GM18873 (cell line): ENCODE results near the gene APOOL.
"Not testable (repeated sequence)": the region's sequence is repeated elsewhere in the genome, so short reads cannot be mapped to it uniquely, and the experiment has no call there.

Experiments
- ATAC-seq: cut with Tn5 transposase; IDR thresholded peaks from one replicate; pipeline ENCODE4 v1.9.1; 2021; ENCODE audit warnings: mild to moderate bottlenecking, moderate library complexity, moderate number of reproducible peaks; ENCODE audit not compliant: unreplicated experiment, low FRiP score

The APOOL gene

DNA sequence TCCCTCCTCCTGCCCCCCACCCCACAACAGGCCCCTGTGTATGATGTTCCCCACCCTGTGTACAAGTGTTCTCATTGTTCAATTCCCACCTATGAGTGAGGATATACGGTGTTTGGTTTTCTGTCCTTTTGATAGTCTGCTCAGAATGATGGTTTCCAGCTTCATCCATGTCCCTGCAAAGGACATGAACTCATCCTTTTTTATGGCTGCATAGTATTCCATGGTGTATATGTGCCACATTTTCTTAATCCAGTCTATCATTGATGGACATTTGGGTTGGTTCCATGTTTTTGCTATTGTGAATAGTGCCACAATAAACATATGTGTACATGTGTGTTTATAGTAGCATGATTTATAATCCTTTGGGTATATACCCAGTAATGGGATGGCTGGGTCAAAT, 73.6 kb downstream of the APOOL start:
- not testable (repeated sequence) for ATAC-seq

DNA sequence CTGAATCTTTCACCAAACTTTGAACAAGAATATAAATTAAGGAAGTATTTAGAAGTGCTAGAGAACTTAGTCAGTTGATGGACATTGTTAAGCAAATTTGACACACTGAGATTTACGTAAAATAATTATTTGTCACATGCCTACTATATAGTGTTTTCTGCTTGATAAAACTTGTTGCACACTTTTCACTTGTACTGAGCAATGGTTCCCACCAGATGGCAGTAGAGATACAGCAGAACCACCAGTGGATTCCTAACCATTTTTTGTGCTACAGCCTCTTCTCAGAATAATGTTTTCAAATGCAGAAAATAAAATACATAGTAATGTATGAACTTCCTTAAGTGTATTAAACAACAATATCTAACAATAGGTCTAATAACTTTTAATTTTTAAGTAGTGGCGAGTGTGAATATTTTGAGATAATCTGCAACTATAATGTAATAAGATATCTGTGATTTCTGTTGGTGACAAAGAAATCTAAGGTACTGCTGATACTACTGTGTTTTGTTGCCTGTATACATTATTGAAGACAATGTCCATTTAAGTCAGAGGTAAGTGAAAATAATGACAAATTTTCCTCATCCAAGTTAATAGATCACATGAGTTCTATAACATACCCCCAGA, 81.2 kb downstream of the APOOL start:
- ATAC-seq = no peak

DNA sequence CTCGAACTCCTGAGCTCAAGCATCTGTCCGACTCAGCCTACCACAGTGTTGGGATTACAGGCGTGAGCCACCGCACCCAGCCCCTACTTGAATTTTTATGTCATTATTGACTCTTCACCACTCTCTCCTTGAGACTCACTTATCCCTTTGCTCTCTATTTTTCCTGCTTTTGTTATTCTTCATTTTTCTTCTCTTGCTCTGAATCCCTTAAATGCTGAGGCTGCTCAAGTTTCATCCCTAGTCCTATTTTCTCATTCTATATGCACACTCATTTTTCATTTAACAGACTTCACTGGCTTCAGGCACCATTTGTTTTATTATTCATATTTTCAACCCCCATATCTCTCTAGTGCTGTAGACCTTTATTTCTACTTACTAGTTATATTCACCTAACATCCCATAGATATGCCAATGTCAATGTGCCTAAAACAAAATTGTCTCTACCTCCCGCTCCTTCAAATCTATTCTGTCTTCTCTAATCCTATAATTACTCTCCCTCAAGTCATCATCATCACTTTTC, 85.7 kb downstream of the APOOL start:
- ATAC-seq = no peak

DNA sequence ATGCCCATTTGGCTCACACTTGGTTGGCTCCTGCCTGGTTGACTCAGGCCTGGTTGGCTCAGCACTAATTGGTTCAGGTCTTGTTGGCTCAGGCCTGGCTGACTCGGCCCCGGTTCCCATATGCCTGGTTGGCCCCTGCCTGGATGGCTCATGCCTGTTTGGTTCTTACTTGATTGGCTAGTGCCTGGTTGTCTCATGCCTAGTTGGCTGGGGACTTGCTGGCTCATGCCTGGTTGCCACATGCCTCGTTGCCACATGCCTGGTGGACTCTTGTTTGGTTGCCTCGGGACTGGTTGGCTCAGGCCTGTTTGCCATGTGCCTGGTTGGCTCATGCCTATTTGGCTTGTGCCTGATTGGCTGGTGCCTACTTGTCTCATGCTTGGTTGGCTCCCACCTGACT, 103.7 kb downstream of the APOOL start:
- ATAC-seq = no peak

DNA sequence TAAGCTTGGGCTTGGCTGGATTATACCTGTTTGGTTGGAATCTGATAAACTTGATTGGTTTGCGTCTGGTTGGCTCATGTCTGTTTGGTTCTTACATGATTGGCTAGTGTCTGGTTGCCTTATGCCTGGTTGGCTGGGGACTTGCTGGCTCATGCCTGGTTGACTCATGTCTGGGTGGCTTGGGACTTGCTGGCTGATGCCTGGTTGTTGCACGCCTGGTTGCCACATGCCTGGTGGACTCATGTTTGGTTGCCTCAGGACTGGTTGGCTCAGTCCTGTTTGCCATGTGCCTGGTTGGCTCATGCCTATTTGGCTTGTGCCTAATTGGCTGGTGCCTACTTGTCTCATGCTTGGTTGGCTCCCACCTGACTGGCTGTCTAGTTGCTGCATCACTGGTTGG, 104.5 kb downstream of the APOOL start:
- no peak for ATAC-seq

DNA sequence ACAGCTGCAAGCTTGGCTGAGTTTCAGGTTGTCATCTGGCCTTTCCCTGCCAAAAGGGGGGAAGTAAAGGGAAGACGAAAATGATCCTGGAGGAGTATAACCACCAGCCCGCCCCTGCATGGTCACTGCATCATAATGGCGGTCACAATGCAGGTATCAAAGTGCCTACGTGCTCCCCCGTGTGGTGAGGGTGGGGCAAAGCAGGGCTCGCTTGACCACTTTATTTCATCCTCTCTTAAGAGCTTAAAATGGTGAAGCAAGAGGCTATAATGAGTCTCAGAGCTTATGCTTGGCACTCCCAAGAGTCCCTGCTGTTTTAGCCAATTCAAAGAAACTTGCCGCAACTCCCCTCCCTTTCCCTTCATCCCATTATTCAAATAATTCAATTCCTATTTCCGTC, 105.6 kb downstream of the APOOL start:
- no peak for ATAC-seq

DNA sequence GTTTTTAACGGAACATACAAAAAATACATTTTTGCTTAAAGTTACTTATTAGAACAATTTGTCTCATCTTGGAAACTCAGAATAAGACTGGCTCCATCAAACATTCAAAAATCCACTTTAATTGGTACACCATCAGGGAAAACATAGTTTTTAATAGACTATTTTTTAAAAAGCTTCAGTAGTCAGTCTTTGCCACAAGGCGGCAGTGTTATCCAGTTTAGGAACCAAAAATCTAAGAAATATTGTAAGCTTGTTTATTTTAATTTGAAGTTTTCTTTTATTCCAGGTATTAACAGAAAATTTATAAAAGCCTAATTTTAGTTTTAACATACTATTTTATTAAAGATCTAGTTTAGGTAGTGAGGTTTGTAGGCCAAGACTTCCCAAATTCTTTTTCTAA, 107.7 kb downstream of the APOOL start:
- ATAC-seq = no peak

DNA sequence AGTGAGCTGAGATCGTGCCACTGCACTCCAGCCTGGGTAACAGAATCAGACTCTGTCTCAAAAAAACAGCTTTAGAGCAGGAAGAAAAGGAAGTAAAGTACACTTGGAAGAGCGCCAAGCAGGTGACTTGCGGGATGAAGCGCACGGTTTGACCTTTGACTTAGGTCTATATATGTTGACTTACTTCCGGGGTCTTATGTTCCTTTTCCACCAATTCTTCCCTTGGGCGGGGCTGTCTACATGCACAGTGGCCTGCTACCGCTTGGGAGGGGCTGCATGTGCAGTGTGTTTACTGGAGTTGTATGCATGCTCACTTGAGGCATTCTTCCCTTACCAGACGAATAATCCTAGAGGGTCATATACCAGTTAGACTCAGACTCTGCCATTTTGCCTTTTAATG, 108.6 kb downstream of the APOOL start:
- ATAC-seq = no peak

DNA sequence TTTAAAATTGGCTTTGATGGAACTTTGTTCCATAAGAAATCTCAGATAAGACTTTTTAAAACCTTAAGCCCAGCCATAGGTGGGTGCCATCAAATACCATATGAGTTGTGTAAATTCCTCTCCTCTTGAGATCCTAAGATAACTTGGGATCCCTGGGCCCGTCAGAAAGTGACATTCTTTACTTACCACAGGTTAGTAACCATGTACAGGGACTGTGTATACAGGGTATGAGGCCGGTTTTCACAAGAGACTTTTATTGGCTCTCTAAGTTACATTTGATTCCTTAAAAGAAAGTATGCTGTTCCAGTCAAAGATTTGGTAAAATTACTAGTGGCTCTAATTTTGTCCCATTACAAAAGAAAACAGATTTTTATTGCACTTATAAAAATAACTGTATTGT, 110.1 kb downstream of the APOOL start:
- ATAC-seq = no peak

DNA sequence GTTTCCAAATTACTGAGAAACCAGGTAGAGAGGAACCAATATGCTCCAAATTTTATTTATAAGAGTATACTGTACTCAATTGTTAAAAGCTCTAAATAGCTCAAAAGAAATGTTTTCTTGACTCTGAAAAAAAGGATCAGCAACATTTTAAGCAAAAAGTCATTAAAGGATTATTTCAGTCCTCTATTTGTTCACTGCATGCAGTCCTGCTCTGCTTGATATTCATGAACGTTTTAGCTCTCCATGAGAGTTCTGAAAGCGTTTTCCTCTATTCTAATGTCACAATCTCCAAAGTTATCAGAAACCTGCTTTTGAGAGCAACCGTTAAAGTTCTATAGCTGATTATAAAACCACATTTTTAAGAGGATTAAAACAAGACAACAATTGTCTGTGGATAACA, 110.5 kb downstream of the APOOL start:
- ATAC-seq = no peak

DNA sequence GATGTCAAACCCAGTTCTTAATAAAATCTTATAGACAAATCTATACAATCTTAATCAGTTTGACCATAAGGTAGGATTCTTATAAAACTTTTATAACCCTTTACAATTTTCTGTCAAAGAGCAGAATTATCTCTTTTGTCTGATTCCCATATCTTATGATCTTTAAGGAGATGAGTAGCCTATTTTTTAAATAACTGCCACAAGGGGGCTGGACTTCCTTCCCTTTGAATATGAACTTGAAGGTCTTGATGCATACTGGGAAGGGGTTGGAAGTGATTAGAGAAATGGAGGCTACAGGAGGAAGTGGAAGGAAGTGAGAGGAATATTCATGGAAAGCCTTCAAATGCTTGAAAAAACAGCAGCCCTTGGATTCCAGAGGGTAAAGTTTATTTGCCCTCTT, 111.1 kb downstream of the APOOL start:
- ATAC-seq = no peak

DNA sequence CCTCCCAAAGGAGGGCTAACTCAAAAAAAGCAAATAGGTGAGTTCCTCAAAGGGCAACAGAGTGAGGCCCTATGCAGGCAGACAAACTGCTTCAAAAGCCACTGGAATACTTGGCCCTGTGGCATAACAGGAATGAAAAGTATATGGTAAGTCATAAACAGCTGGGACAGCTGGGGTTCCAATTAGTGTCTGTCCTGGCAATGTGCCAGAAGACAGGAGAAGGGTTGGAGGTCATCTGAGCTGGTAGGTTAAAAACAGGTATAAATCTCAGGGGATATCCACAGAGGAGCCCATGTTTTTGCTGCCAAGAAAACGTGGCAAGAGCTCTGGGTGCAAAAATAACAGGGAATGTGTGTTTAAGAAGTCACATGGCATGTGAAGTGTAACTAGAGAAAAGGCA, 111.6 kb downstream of the APOOL start:
- ATAC-seq = no peak

DNA sequence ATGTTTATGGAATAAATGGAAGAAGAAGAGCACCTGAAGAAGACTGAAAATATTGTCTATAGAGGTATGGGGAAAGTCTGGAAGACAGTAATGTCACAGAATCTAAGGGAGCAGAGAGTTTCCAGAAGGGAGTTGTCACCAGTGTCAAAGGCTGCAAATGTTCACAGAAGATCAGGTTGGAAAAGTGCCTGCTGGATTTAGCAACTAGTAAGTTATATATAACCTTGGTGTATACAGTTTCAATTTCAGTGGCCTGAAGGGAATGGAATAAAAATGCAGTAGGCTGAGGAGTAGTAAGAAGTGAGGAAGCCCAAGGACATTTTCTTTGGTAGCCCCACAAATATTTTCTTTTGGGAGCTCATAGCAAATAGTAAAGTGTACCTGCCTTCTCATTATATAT, 132.7 kb downstream of the APOOL start:
- no peak for ATAC-seq

DNA sequence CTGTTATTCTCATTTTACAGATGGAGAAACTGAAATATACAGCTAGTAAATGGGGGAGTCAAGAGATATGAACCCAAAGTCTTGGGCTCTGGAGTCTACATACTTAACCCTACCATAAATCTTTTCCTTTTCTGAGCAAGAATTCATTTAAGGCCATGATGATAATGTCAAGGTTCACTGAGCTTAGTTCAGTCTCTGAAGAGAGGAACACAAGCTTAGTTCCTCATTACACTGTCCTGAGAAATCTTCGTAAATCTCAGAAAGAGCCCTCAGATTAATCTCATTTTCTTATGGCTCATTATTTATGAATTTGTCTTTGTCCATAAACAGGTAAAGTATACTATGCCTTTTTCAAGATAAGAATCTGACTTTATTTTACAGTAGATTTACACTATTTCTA, 135.7 kb downstream of the APOOL start:
- ATAC-seq = no peak

DNA sequence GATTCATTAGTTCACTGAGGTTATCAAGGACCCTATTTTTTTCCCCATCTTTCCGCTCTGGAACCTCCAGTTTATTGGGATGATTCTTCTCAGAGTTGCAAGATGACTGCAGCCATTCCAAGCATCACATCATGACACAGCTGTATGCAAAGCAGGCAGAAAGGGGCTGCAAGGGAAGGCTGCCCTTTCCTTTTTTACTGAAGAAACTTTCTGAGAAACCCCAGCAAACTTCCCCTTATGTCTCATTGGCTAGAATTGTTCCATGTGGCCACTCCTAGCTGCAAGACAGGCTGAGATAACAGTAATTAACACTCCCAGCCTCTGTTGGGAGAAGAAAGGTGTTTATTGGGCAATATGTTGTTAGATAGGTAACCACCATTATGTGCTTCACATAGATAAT, 137.3 kb downstream of the APOOL start:
- no peak for ATAC-seq
